GM19238 (cell line): ENCODE data around the gene PACS1.
"Not testable (repeated sequence)": the region's sequence is repeated elsewhere in the genome, so short reads cannot be mapped to it uniquely, and the experiment has no call there.

Experiments
- DNase-seq: peaks from one replicate; pipeline ENCODE4 v3.0.0; 2011; ENCODE audit warnings: low spot score; ENCODE audit not compliant: insufficient read length

PACS1 gene

DNA sequence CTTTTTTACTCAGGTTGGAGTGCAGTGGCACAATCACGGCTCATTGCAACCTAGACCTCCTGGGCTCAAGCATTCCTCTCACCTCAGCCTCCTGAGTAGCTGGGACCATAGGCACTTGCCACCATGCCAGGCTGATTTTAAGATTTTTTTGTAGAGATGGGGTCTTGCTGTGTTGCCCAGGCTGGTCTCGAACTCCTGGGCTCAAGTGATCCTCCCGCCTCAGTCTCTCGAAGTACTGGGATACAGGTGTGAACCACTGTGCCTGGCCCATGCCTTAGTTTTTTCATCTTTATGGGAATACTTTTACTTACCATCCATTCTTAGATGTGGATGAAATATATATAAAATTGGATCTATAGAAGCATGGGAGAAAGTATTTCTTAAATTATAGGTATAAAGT, 5.2 kb downstream of the PACS1 start:
- DNase-seq = no peak

DNA sequence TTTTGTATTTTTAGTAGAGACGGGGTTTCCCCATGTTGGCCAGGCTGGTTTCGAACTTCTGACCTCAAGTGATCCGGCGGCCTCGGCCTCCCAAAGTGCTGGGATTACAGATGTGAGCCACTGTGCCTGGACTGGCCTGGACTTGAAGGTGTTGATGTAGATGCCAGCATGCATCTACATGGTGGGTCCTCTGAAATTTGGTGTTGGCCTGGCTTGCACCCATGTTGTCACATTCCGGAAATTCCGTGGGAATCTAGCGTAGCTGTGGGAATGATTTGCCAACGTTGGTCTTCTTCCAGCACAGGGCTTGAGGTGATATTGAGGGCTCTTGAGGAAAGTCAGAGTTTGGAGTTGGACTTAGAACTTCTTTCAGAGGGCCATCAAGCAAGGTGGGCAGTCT, 6.5 kb downstream of the PACS1 start:
- DNase-seq = no peak

DNA sequence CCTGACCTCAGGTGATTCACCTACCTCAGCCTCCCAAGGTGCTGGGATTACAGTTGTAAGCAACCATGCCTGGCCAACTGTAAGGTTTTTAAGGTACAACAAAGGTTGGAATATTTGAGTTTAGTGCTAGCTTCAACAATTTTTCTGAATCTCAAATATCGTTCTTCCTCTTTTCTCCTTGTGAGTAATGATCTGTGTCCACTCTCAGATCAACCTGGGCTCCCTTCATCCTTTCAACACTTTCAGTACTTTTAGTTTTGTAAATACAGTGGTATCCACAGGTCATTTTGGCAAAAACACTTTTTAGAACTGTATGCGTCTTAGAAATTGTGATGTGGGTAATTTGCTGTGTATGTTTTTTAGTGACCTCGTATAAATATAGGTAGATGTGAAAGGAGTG, 7.9 kb downstream of the PACS1 start:
- no peak for DNase-seq

DNA sequence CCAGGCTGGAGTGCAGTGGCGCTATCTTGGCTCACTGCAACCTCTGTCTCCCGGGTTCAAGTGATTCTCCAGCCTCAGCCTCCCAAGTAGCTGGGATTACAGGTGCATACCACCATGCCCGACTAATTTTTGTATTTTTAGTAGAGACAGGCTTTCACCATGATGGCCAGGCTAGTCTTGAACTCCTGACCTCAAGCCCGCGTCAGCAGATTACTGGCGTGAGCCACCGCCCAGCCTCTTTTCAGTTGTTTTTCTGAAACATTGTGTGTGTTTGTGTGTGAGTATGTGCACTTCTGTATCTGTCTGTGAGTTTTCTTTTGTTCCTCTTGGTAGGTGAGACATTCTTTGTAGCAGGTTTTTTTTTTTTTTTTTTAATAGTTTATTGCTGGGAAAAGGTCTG, 8.9 kb downstream of the PACS1 start:
- DNase-seq = not testable (repeated sequence)

DNA sequence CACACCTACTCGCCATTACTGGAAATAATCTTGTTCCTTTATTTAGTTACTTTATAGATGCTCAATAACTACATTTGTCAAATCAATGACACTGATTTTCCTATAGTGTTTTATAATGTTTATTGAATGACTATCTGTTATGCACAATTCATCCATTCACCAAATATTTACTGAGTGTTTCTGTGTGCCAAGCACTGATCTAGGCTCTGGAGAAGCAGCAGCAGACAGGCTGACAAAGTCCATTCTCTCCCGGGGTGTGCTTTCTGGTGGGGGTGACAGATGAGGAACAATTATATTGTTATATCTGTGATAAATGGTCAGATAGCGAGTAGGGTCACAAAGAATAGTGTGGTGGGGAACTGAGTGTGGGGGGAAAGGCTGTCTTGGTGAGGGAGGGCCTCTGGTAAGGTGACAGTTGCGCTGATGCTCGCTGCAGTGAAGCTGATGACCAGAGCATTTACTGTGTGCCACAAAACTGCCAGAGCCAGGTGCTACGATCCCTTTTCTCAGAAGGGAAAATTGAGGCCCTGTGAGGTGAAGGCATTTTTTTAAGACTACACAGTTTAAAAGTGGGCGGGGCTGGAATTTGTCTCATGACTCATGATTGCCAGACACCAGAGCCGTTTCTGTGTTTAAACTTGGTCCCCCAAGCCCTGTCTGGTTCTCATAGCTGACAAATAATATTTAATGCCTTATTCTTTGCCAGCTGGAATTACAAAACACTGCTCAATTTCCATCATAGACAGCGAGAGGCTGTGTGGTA, 10.2 kb downstream of the PACS1 start:
- no peak for DNase-seq

DNA sequence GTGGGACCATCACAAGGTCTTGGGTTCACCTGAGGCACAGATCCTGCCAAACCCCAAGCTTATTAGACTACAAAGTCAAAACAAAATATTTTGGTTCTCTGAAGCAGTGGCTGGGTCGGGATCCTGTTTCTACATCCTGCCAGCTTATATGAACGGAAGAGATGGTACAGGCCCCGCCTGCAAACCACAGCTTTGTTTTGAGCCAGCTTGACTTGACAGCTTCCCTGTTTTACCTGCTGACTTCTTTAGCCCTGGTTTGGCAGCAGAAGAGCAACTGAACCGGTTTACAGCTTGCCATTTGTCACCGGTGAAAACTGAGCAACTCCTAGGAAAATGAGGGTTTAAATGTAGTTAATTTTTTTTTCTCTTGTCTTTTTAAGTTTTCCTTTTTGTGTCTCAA, 11.4 kb downstream of the PACS1 start:
- peak; percentile 67 for DNase-seq

DNA sequence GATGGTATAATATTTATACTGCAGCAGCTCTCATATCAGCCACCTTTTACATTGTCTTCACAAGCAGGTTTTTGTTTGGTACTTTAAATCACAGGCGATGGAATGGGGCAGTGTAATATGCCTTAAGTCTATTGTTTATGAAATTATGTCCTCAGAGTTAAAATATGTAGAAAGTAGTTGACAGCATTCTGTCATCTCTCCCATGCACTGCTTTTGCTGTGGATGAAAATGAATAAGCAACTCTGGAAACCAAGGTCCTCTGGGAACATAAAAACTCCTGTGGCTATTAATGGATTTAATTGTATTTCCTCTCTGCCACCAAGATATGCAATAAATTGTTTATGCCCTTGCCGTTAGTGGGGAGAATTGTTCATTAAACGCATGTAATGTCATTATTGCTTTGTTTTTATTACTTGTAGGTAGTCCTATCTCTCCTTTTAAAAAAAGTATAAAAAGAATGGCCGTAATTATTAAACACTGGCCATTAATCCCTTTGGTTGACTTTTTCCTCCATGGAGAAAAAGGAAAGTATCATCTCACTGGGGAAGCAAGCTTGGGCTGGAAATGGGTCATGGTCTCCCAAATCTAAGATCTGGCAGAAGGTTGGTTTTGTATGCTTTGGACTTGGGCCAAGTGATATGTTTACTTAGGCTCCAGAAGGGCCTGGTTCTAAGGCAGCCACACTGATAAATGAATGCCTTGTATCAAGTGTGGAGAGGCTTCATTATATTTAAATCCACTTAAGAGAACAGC, 13.1 kb downstream of the PACS1 start:
- no peak for DNase-seq

DNA sequence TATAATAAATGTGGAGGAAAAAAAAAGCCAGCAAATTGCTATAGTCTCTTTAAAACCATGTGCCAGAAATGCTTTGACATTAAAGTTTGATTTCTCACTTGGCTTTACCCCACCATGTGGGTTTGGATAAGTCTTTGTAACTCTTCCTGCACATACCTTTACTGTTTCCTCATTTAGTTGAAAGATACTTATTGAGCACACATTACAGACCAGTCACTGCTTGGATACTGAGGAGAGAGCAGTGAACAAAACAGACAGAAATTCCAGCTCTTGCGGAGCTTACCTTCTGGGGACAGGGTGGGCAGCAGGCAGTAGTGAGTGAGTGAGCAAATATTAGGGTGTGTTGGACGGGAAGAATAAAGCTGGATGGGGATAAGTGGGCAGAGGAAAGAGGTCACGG, 13.7 kb downstream of the PACS1 start:
- no peak for DNase-seq

DNA sequence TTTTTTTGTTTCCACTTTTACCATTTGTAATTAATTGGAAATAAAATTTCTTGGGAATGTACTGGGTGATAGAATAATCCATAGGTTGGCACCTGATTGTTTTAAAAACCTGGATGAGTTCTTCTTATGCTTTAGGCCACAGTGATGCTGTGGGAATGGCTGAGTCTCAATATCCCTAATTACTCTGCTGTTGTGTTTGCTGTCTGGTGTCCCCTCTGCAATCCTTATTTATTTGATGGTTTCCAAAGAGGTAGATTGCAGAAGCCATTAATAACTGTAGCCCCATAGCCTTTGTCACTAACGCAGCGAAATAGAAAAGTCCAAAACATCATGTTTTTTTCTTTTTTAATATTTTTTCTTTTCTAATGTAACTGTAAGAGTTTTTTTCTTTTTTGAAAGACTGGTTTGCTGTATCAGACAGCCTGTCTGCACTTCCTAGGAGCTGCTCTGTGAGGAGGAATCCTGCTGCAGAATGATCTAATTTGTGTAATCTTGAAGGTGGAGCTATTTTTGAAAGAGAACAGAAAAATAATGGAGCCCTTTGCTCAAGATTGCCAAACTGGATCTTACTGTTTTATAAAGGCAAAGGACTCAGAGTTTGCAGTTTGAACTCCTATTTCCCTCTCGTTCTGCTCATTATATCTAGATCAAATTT, 14.9 kb downstream of the PACS1 start:
- no peak for DNase-seq

DNA sequence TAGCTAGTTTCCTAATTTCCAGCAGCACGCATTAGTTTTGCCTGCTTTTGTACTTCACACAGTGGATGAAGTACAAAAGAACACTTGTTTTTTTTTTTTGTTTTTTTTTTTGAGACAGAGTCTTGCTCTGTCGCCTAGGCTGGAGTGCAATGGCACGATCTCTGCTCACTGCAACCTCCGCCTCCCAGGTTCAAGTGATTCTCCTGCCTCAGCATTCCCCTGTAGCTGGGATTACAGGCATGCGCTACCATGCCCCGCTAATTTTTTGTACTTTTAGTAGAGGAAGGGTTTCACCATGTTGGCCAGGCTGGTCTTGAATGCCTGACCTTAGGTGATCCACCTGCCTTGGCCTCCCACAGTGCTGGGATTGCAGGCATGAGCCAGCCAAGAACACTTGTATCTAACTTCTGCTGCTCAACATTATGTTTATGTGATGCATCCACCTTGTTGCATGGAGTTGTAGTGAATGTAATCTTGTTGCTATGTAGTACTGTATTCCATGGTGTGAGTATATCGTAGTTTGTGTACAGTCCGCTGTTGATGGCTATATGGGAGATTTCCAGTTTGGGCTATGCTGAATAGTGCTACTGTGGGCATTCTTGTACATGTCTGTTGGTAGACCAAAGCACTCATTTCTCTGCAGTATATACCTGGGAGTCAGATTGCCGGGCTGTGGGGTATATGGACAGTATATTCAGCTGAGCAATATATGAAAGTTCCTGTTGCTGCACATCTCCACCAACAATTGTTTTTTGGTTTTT, 17.3 kb downstream of the PACS1 start:
- no peak for DNase-seq

DNA sequence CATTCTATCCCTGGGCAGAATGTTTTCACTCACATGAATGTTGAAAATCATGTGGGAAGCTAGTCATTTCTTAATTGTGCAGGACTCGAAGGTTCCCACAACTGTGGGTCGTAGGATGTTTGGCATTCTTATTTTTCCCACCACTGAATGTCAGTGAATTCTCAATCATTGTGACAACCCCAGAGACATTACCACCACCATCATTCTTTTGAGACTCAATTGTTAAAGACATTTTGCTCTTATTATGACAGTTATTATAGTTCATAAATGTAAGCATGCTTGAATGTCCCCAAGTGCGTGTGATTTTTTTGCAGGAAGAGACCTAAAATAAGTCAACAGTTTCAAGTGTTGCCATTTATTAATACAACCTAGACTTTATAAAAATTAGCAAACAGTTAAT, 19.0 kb downstream of the PACS1 start:
- no peak for DNase-seq

DNA sequence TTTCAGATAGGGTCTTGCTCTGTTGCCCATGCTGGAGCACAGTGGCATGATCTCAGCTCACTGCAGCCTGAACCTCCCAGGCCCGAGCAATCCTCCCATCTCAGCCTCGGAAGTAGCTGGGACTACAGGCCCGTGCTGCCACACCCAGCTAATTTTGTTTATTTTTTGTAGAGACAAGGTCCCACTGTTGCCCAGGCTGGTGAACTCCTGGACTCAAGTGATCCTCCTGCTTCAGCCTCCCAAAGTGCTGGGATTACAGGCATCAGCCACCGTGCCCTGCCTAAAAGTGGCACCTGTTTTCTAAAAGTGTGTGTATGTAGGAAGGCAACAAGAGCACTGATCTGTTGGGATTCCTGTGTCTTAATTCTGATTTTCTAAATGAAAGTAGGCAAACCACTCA, 20.2 kb downstream of the PACS1 start:
- no peak for DNase-seq

DNA sequence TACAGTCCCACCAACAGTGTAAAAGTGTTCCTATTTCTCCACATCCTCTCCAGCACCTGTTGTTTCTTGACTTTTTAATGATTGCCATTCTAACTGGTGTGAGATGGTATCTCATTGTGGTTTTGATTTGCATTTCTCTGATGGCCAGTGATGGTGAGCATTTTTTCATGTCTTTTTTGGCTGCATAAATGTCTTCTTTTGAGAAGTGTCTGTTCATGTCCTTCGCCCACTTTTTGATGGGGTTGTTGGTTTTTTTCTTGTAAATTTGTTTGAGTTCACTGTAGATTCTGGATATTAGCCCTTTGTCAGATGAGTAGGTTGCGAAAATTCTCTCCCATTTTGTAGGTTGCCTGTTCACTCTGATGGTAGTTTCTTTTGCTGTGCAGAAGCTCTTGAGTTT, 22.1 kb downstream of the PACS1 start:
- not testable (repeated sequence) for DNase-seq

DNA sequence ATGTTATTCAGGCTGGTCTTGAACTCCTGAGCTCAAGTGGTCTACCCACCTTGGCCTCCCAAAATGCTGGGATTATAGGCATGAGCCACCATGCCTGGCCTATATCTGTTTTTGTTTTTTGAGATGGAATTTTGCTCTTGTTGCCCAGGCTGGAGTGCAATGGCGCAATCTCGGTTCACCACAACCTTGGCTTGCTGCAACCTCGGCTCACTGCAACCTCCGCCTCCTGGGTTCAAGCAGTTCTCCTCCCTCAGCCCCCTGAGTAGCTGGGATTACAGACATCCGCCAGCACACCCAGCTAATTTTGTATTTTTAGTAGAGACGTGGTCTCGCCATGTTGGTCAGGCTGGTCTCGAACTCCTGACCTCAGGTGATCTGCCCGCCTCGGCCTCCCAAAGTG, 29.7 kb downstream of the PACS1 start:
- DNase-seq = not testable (repeated sequence)

DNA sequence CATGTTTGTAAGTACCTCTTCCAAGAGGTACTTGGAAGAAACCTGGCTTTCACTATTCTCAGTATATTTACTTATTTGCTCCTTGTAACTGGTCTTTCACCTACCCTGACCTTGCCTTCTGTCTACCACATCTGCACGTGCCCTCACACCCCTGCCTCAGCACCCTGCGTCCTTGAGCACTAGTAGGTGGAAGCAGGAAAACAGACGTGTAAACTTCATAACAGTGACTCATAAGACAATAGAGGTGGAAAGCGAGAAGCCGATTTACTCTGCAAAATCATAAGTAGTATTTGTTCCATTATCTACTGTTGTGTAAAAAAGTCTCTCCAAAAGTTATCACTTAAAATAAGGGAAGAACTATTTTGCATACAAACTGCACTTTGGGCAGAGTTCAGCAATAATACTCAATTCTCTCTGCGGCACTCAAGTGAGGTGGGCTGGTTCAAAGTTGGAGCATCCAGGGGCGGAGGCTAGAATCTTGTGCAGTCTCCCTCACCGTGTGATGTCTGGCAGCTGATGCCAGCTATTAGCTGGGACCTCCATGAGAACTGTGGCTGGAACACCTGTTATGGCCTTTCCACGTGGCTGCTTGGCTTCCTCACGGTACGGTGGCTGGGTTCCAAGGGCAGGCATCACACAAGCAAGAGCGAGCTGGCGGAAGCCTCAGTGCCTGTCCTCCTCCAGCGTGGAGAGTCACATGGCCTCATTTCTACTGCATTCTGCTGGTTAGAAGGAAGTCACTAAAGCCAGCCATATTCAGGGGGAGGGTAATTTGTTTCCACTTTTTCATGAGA, 30.4 kb downstream of the PACS1 start:
- DNase-seq = peak; percentile 49

DNA sequence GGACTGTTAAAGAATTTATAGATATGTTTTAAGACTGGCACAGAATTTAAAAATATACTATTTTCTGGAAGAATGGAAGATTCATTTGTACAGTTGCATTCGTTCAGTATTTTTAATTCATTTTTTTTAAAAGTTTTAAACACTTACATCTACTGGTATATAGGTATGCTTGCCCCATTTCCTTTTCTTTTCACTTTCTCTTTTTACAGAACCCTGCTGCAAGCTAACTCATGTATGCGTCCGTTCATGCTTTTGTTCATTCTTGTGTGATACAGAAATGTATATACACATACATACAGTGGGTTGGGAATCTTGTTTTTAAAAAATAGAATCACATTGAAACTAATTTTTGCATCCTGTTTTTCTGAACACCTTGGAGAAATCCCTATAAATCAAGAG, 31.0 kb downstream of the PACS1 start:
- DNase-seq = no peak

DNA sequence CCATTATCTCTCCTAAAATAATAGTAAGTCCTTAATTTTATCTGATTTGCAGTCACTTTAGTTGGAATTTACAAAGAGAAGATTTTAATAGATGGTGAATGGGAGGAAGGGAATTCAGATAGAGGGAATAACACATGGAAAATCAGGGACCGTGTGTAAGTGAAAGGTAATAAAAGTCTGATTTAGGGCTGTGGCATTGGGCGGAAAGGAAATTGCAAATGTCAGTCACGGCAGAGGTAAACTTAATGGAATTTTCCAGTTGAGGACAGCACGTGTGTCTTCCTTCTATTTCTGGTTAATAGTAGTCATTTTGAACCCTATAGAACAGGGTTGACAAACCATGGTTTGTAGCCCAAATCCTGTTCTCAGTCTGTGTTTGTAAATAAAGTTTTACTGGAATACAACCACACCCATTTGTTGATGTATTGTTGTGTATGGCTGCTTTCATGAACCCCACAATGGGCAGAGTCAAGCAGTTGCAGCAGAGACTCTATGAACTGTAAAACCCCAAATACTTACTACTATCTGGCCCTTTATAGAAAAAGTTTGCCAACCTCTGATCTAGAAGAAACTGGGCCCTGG, 34.1 kb downstream of the PACS1 start:
- no peak for DNase-seq

DNA sequence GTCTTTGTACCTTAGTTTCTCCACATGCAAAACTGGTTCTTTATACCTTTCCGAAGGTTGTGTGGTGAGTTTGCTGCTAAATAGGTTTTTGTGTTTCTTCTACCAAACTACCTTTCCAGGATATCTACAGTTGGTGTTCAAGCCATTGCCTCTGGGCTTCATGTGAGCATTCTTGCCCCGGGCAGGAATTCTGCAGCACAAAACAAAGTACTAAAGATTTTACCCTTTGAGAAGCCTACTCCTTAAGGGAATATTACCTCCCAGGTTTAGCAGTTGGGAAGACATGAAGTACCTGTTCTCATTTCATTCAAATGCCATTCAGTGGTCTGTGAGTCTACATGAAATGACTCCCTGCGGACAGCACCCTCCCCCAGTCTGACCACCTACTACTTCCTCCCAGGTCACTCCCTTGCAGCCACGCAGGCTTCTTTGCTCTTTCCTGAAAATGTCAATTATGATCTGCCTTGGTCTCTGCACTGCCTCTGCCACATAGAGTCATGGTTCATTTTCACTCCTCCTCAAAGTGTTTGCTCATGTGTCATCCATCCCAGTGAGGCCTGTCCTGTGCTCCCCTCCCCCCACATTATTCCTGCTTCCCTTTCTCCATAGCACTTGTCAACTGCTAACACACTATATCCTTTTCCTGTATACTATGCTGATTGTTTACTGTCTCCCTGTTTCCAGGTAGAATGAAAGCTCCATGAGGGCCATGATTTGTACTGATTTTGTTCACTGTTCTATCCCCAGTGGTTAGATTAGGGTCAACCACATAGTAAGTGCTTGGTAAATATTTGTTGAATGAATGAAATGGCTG, 36.9 kb downstream of the PACS1 start:
- no peak for DNase-seq

DNA sequence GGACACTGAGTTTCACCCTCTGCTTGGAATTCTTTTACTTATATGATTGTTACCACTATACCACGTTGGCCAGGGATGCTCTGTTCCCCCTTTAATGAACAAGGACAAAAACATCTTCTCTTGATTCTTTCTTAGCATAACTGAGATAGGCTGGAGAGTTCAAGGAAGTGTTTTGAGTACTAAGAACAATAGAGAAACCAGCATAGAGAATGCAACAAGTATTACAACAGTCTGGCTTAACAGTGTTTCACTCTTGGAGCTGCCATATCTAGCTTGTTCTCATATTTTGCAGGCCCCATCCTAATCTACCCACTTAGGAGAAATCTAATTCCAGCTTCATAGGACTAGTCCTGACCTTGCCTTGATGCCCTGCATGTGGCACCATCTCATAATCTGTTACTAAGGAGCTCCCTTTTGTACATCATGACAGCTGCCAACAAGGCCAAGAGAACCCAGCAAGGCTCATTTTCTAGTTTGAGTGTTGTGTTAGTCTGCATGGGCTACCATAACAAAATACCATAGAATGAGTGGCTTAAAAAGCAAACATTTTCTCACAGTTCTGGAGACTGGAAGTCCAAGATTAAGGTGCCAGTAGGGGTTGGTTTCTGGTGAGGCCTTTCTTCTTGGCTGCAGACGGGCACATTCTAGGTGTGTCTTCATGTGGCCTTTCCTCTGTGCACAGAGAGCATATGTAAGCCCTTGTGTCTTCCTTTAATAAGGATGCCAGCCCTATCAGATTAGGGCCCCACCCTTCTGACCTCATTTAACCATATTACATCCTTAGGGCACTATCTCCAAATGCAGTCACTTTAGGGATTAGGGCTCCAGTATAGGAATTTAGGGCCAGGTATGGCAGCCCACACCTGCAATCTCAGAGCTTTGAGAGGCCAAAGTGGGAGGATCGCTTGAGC, 37.8 kb downstream of the PACS1 start:
- DNase-seq = no peak
